22Rv1 (cell line): ENCODE results near the gene PBX3.

Experiments
- CTCF ChIP-seq: fragments of 450-650 bp; IDR thresholded peaks from 2 replicates; pipeline ENCODE4 v1.5.1; 2017; ENCODE audit warnings: mild to moderate bottlenecking
- ZFX ChIP-seq: fragments of 450-650 bp; IDR thresholded peaks from 2 replicates; pipeline ENCODE4 v1.6.1; 2017; ENCODE audit warnings: antibody characterized with exemption, borderline replicate concordance

DNA sequence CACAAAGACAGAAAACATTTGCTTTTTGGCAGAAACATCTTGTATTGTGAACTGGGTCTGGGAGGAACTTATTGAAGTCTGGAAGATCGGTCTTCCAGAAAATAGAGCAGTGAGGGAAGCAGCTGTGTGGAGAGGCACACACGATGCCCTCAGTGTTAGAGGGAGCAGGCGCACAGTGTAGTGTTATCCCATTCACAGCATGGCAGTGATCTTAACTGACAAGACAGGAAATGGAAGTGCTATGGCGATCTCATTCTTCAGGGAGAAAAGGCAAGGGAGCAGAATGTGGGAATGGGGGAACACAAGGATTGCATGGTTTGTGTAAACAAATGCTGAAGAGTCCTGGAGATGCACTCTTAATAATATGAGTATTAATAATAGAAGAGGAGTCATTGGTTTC, 161.0 kb downstream of the PBX3 start:
- no peak for TF ChIP-seq CTCF
- no peak for TF ChIP-seq ZFX
